ENCODE measurements around the gene ZNRF2.
"Not testable (repeated sequence)": the region's sequence is repeated elsewhere in the genome, so short reads cannot be mapped to it uniquely, and the experiment has no call there.

ZNRF2 gene

GRCh38 chr7:30363778-30364563 is 79.6 kb downstream of the ZNRF2 start:
- DNase-seq (ENCODE audit: low read depth), result no peak

- DNase-seq (ENCODE audit: low read depth), result no peak
These were observed 80.4 kb downstream of the ZNRF2 start for GRCh38 chr7:30364773-30365172.

DNA sequence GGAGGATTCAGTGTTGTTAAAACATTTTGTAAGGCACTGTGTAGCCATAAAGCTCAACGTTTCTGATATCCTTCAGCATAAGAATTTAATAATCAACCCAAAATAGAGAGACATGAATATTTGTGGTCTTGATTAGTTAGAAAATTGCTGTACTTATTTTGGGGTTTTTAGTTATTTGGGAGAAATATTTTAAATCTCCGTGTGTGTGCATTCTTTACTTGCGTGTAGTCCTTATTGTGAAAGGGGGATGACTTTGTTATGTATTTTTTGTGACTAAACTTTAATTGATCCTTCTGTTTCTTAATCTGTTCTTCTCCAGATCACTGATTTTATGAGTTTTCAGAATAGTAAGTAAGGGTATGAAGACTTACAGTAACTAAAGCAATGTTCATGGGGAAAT is 81.2 kb downstream of the ZNRF2 start:
- no peak for DNase-seq (ENCODE audit: low read depth)

- DNase-seq (ENCODE audit: low read depth), result no peak
These were observed 82.2 kb downstream of the ZNRF2 start for GRCh38 chr7:30366606-30367005.

GRCh38 chr7:30367561-30367960 is 83.2 kb downstream of the ZNRF2 start:
- DNase-seq (ENCODE audit: low read depth), result no peak

- DNase-seq (ENCODE audit: low read depth), result no peak
These were observed 85.5 kb downstream of the ZNRF2 start for GRCh38 chr7:30369879-30370278.

DNA sequence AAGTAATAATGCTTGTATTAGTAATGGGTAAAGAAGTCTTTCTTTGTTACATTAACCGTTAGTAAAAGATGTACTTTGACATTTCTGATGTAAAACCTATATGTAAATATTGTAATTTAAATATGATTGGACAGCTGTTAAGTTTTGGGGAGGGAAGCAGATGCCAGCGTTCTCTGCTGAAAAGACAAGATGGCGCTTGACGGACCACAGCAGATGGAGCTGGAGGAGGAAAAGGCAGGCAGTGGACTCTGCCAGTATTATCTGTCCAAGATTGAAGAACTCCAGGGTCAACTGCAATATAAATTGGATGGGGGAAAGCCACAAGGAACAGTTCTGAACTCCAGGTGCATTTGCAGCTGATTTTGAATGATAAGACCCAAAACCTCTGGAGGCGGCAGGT is 86.9 kb downstream of the ZNRF2 start:
- DNase-seq (ENCODE audit: low read depth), result no peak

DNA sequence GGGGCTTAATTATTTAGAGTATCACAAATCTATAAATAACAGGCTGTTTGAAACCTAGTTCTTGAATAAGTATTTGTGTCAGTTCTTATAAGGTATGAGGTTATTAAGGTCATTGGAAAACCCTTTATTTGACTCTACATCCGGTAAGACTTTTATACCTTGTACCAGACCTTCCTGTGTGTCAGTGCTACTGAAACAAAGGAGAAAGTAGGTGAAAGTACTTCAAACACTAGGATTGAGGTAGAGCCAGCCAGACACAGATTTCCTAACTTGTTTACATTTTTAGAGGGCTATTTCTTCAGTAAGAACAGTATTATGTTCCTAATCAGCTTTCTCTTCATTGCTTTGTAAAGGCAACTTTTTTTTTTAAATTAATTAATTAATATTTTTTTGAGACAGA is 93.9 kb downstream of the ZNRF2 start:
- DNase-seq (ENCODE audit: low read depth), result no peak

DNA sequence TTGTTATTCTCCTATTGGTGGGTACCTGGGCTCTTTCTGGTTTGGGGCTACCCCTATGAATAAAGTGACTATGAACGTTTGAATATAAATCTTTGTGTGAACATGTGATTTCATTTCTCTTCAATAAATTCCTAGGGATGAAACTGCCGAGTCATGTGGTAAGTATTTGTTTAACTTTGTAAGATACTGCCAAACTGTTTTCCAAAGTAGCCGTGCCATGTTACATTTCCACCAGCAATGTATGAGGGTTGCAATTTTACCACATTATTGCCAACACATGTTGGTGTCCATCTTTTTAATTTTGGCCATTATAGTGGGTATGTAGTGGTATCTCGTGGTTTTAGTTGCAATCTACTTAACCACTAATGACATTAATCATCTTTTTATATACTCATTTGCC is 94.7 kb downstream of the ZNRF2 start:
- no peak for DNase-seq (ENCODE audit: low read depth)

DNA sequence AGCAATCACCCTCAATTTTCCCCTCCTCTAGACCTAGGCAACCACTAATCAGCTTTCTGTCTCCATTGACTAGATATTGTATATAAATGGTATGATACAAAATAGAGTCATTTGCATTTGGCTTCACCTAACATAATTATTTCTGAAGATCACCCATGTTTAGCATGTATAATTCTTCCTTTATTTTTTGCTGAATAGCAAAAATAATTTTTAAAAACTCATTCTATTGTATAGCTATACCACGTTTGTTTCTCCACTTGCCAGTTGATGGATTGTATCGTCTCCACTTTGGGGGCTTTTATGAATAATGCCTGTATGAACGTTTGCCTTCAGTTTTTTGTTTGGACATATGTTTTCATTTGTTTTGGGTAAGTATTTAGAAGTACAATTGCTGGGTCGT is 95.3 kb downstream of the ZNRF2 start:
- no peak for DNase-seq (ENCODE audit: low read depth)

GRCh38 chr7:30380294-30380693 is 95.9 kb downstream of the ZNRF2 start:
- no peak for DNase-seq (ENCODE audit: low read depth)

- not testable (repeated sequence) for DNase-seq (ENCODE audit: low read depth)
These were observed 96.4 kb downstream of the ZNRF2 start for GRCh38 chr7:30380824-30381223.

- no peak for DNase-seq (ENCODE audit: low read depth)
These were observed 98.2 kb downstream of the ZNRF2 start for GRCh38 chr7:30382607-30383006.

DNA sequence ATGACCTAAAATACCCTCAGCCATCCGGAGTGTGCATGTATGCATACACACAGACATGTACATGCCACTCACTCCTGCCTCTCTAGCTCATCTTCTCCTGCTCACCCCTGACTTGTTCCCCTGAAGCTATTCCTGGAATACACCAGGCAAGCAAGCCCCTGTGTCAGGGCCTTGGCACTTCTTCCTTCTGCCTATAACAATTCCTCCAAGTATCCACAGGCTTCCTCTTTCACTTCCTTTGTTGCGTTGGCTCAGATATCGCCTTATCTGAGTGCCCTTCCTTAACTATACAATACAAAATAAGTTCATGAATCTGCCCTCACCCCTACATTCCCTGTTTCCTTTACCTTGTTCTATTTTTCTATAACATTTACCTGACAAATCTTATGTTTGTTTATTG is 105.4 kb downstream of the ZNRF2 start:
- DNase-seq (ENCODE audit: low read depth), result no peak

DNA sequence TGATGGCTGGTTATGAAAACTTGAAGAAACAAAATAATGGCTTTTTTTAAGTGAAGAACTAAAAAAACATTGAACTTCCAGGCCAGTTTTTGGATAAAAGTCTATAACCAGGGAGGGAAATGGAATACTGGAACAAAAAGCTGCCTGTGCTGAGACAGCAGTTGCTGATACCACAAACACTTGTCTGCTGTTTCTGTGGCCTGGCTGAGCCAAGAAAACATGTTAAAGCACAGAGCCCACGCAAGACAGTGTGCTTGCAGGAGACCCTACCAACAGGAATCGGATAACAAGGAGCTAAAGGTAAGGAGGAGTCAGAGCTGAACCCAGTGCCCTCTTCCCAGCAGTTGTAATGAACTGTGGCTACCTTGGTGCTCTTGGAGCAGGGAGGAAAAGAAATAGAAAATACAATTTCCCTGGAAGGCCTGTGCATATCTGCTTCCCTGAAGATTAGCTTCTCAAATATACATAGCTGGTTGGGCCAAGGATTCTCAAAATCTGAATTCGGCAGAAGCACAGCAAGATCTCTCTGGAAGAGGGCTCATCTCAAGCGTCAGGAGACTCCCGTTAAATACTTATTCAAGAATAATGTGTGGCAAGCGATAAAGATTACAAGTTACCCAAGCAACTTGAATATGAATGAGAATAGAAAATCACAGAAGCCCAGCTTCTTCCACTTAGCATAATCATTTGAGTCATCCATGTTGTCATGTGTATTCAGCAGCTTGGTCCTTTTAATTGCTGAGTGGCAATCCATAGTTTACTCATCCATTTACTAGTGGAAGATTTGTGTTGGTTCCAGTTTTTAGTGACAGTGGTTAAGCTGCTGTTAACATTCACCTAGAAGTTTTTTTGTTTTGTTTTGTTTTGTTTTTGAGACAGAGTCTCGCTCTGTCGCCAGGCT is 106.6 kb downstream of the ZNRF2 start:
- no peak for DNase-seq (ENCODE audit: low read depth)

GRCh38 chr7:30391806-30392205 is 107.4 kb downstream of the ZNRF2 start:
- no peak for DNase-seq (ENCODE audit: low read depth)

DNA sequence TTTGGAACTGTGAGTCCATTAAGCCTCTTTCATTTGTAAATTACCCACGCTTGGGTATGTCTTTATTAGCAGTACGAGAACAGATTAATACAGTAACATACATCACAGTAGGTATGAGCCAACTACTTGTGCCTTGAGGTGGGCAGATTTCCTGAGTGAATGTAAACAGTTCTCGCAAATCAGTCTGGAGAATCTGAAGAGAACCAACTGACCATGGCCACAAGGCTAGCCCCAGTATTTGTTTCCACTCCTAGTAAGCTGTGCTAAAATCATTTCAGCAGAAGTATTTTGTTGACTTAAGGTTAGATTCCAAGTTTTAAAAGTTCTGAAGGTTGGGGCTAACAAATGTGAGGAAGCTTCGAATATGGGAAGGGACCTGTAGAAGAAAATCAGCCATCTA is 111.3 kb downstream of the ZNRF2 start:
- DNase-seq (ENCODE audit: low read depth), result no peak

GRCh38 chr7:30396389-30396788 is 112.0 kb downstream of the ZNRF2 start:
- no peak for DNase-seq (ENCODE audit: low read depth)

DNA sequence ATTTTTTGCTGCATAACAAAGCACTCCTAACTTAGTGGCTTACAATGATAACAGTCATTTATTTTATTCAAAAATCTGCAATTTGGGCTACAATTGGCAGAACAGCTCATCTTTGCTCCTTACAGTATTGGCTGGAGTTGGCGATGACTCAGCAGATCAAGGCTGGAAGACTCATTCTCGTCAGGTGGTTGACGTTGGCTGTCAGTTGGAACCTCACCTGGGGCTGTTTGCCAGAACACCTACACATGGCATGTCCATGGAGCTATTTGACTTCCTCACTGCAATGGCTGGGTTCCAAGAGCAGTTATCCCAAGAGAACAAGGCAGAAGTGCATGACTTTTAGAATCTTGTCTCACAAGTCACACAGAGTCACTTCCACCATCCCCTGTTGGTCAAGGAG is 119.1 kb downstream of the ZNRF2 start:
- no peak for DNase-seq (ENCODE audit: low read depth)

DNA sequence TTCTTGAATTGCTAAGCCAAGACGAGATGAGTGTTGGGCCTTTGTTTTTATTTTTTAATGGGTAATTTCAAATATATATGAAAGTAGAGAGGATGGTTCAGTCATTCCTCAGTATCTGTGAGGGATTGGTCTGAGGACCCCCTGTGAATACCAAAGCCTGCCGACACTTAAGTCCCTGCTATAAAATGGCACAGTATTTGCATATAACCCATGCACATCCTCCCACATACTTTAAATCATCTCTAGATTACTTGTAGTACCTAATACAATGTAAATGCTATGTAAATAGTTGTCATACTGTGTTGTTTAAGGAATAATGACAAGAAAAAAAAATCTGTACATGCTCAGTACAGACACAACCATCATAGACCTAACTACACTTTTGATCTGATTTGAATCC is 120.8 kb downstream of the ZNRF2 start:
- DNase-seq (ENCODE audit: low read depth), result no peak

DNA sequence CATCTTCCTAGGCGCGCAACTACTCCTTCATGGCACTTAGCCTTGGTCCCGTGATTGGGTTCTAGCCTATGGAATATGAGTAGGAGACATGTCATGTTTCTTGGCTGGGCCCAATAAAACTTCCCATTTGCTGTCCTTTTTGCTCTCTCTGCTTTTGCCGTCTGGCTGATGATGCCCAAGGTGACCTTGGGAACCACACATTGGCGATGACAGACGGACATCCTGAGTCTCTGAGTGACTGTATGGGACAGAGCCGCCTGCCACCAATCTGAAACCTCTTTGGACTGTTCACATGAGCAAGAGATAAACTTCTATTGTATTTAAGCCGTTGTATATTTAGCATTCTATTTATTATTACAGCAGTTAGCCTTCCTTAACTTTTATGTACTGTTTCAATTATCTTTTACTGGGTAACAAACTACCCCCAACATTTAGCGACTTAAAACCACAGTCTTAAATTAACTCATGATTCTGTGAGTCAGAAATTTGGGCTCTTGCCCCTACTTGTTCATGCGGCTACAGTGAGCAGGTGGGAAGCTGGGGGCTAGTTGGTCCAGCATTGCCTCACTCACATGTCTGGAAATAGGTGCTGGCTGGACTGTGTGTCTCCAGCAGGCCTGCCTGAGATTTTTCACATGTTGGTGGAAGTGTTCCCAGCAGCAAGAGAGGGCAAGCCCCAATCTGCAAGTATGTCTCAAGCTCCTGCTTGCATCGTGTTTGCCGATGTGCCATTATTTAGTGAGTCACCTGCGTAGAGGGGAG is 122.4 kb downstream of the ZNRF2 start:
- no peak for DNase-seq (ENCODE audit: low read depth)

GRCh38 chr7:30411173-30411572 is 126.8 kb downstream of the ZNRF2 start:
- no peak for DNase-seq (ENCODE audit: low read depth)

DNA sequence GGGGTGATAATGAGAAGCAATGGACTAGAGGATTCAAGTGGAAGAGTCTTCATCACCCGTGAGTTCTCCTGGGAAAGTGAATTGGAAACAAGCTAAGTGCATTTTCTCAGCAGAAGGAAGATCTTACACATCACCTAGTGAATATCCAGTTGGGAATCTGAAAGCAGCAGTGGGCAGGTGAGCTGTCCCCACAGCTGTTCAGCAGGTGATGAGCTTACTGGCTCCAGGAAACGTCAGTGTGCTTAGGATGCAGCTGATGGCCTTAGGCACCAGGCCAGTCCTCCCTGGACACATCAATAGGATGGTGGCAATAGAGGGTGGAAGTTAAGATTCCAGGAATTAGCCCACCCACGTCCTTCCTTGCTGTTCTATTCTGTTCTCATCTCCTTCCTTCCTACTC is 127.5 kb downstream of the ZNRF2 start:
- DNase-seq (ENCODE audit: low read depth), result no peak

Measured in T-helper 22 cell (primary cell).